Measurements from ENCODE around the gene FBXO41.

- TF ChIP-seq CTCF (IDR thresholded peaks at IDR 0.05; ENCODE audit: low read length) (no peak), EZH2 (optimal IDR thresholded peaks at IDR 0.05; ENCODE audit: low read depth, low read length) (no peak), EZH2phosphoT487 (IDR thresholded peaks at IDR 0.05; ENCODE audit: low read length) (no peak)
Observed at GRCh38 chr2:73265298-73266060, 18.8 kb downstream of the FBXO41 start.

Data from MM.1S (cell line).